H7 (cell line): ENCODE measurements around the gene BRD8. TPM values are rescaled to one million over a fixed set of nuclear protein-coding genes. Genes with fewer than 3 reads are reported as not detected.
"Not testable (repeated sequence)": the region's sequence is repeated elsewhere in the genome, so short reads cannot be mapped to it uniquely, and the experiment has no call there.

Experiments
- DNase-seq: peaks from one replicate; pipeline ENCODE4 v3.0.0; 2012
- H3K27me3 ChIP-seq: 2 replicates; pipeline ENCODE4 v1.6.0; 2011; ENCODE audit warnings: mild to moderate bottlenecking, low read length; ENCODE audit not compliant: control insufficient read depth, insufficient read depth
- H3K36me3 ChIP-seq: replicated peaks from 2 replicates; pipeline ENCODE4 v1.5.1; 2011; ENCODE audit warnings: low read length; ENCODE audit not compliant: control insufficient read depth, insufficient read depth
- H3K4me3 ChIP-seq: 2 replicates; pipeline ENCODE4 v1.5.1; 2011; ENCODE audit warnings: low read depth, mild to moderate bottlenecking, control low read depth, low read length, moderate library complexity; ENCODE audit not compliant: insufficient read depth
- total RNA-seq: library from RNA; depleted of rRNA; stranded (reverse); fragments of >200 nt; shearing (Covaris generic); gene quantifications from 2 replicates; pipeline ENCODE4 v1.2.3, GENCODE V29; 2014

Gene BRD8
- total RNA-seq, 1 experiment from 2014 or later = 50.3 TPM

- H3K27me3 ChIP-seq = no peaks in the 10 kb centered on the region
- DNase-seq = no peak
- H3K4me3 ChIP-seq = peak overlapping the region; percentile 71
- H3K36me3 ChIP-seq = peaks cover 39% of the 10 kb centered on the region
These were observed 1.9 kb upstream of the BRD8 start for GRCh38 chr5:138180183-138180782.

GRCh38 chr5:138179277-138179857 is 937 bp upstream of the BRD8 start:
- no peak for DNase-seq
- Histone ChIP-seq H3K27me3 (no peaks in the 10 kb centered on the region), H3K4me3 (peak overlapping the region; percentile 71), H3K36me3 (peaks cover 37% of the 10 kb centered on the region)

GRCh38 chr5:138177941-138178515 is 402 bp downstream of the BRD8 start:
- peaks cover 30% of the 10 kb centered on the region for H3K36me3 ChIP-seq
- H3K4me3 ChIP-seq = peak overlapping the region; percentile 71
- H3K27me3 ChIP-seq = no peaks in the 10 kb centered on the region
- peak; percentile 42 for DNase-seq

DNA sequence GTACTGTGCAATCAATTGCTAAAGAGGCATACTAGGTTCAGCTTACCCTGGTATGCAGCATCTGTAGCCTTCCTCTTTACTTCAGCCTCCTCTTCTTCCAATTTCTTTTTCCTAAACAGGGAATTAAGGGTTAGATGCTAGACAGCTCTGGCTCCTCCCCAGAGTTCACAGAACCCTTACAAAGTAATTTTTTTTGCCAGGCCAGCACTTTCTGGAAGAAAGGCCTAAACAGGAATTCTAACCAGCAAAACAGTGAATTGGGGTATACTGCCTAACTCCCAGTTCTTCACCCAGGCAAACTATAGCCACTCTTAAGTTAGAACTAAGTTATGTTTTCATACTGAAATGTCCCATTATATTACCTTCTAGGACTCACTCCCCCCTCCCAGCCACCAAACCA is 8.1 kb downstream of the BRD8 start:
- Histone ChIP-seq H3K27me3 (no peaks in the 10 kb centered on the region), H3K36me3 (peaks cover 51% of the 10 kb centered on the region), H3K4me3 (no peak overlapping the region)
- no peak for DNase-seq

GRCh38 chr5:138169124-138169523 is 9.3 kb downstream of the BRD8 start:
- H3K27me3 ChIP-seq = no peaks in the 10 kb centered on the region
- H3K4me3 ChIP-seq = no peak overlapping the region
- no peak for DNase-seq
- H3K36me3 ChIP-seq = peaks cover 56% of the 10 kb centered on the region

GRCh38 chr5:138163721-138164120 is 14.7 kb downstream of the BRD8 start:
- Histone ChIP-seq H3K4me3 (no peak overlapping the region), H3K36me3 (peaks cover 60% of the 10 kb centered on the region), H3K27me3 (no peaks in the 10 kb centered on the region)
- no peak for DNase-seq

DNA sequence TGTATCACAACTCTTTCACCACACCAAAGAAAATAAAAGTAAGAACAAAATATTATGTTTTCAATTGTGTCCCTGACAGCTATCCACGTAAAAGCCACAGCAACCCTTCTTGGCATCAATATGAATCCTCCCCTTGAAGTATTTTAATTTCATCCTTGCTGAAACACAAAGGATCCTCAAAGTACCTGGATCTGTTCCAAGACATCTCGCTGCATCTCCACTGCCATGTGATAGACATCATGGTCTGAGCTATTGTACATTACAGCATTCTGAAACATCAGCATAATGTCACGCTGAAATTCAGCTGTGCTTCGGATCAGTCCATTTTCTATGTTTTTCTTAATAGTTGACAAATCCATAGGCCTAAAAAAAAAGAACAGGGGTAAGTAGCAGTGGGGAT is 17.7 kb downstream of the BRD8 start:
- Histone ChIP-seq H3K27me3 (no peaks in the 10 kb centered on the region), H3K36me3 (peaks cover 56% of the 10 kb centered on the region), H3K4me3 (no peak overlapping the region)
- DNase-seq = no peak

DNA sequence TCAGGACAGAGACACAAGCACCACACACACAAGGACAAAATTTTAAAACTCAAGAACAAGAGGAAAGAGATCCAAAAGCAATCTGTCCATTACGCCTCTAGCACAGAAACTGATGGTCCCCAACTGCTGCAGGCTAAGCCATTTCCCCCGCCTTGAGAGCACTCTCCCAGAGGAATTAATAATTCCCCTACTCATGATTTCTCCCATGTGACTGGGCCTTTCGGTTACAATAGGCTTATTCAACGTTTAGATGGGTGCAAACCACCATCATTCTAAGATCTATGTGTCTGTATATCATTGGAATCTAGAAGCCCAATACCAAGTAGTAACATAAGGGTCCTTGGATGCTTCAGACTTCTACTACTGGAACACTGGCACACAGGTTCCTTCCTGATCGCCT is 18.8 kb downstream of the BRD8 start:
- Histone ChIP-seq H3K27me3 (no peaks in the 10 kb centered on the region), H3K4me3 (no peak overlapping the region), H3K36me3 (peaks cover 47% of the 10 kb centered on the region)
- no peak for DNase-seq

DNA sequence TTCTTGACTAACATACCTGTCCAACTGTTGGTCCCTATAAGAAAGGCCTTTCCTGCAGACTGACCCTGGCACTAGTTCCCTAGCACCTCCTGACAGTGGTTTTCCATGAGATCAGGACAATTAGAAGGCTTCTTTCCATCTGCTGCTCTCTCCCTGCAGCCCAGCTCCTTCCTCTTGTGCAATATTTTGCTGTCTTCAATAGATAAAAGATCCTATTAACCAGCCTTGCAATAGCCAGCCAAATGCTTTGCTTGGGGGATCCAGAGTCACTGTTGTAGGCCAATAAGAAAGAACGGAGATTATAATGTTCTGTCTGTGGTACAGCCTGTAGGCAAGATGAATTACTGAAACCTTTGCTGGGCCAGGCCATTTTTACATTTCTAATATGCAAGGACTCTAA is 20.8 kb downstream of the BRD8 start:
- Histone ChIP-seq H3K27me3 (no peaks in the 10 kb centered on the region), H3K36me3 (peaks cover 31% of the 10 kb centered on the region), H3K4me3 (no peak overlapping the region)
- no peak for DNase-seq

- DNase-seq, H3K27me3 ChIP-seq, H3K4me3 ChIP-seq: not testable (repeated sequence)
These were observed 22.5 kb downstream of the BRD8 start for GRCh38 chr5:138155977-138156376.

GRCh38 chr5:138149530-138149929 is 28.9 kb downstream of the BRD8 start:
- DNase-seq = peak; percentile 33
- no peaks in the 10 kb centered on the region for H3K27me3 ChIP-seq
- H3K4me3 ChIP-seq = no peak overlapping the region
- H3K36me3 ChIP-seq = no peaks in the 10 kb centered on the region

More at GRCh38 chr5:138155977-138156376, 22.5 kb downstream of the BRD8 start:
- peaks cover 22% of the 10 kb centered on the region for H3K36me3 ChIP-seq

GRCh38 chr5:138148811-138149210 is 29.6 kb downstream of the BRD8 start:
- H3K36me3 ChIP-seq = no peaks in the 10 kb centered on the region
- no peak for DNase-seq

DNA sequence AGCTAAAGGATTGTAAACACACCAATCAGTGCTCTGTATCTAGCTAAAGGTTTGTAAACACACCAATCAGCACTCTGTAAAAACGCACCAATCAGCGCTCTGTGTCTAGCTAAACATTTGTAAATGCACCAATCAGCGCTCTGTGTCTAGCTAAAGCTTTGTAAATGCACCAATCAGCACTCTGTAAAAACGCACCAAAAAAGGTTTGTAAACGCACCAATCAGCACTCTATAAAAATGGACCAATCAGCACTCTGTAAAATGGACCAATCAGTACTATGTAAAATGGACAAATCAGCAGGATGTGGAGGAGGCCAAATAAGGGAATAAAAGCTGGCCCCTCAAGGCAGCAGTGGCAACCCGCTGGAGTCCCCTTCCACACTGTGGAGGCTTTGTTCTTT is 34.9 kb downstream of the BRD8 start:
- not testable (repeated sequence) for DNase-seq, H3K4me3 ChIP-seq, H3K36me3 ChIP-seq, H3K27me3 ChIP-seq

More at GRCh38 chr5:138148811-138149210, 29.6 kb downstream of the BRD8 start:
- Histone ChIP-seq H3K4me3 (no peak overlapping the region), H3K27me3 (no peaks in the 10 kb centered on the region)

- no peak for DNase-seq
- Histone ChIP-seq H3K36me3 (no peaks in the 10 kb centered on the region), H3K4me3 (no peak overlapping the region), H3K27me3 (no peaks in the 10 kb centered on the region; the same call in none of the 2 replicates)
These were observed 36.7 kb downstream of the BRD8 start for GRCh38 chr5:138141734-138142133.

DNA sequence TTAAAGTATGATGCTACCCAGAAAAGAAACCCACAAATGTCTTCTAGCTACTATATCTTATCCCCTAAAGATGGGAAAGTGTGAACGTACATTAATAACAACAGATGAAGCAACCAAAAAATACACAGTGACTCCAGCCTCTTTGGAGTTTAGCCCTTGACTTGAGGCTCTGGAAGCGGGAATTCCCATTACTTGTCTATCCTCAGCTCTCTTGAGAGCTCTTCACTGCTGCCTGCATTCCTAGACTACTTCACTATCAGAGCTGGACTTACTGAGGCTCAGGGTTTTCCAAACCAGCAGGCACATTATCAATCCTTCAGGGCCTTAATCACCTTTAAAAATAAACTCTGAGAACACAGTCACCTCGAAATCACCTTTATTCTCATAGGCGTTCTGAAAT is 38.2 kb downstream of the BRD8 start:
- Histone ChIP-seq H3K36me3 (no peaks in the 10 kb centered on the region), H3K4me3 (no peak overlapping the region), H3K27me3 (no peaks in the 10 kb centered on the region; the same call in none of the 2 replicates)
- no peak for DNase-seq
